HepG2 (cell line): Measurements from ENCODE around the gene POLR3GL. TPM values are rescaled to one million over a fixed set of nuclear protein-coding genes. Genes with fewer than 3 reads are reported as not detected.

Experiments used
- CEBPG ChIP-seq: IDR thresholded peaks from 2 replicates; pipeline ENCODE4 v1.6.1; 2016
- CREB1 ChIP-seq, 2 experiments: fragments of 450-650 bp in 1 of 2; IDR thresholded peaks; 2 replicates each; pipeline ENCODE4 v1.6.1; 2016 to 2017; ENCODE audit warnings: control low read depth in 1 of 2, mild to moderate bottlenecking in 1 of 2, missing compliant biosample characterization in 1 of 2, missing genetic modification characterization in 1 of 2
- KDM2A ChIP-seq: sonication (generic); formaldehyde crosslinking; IDR thresholded peaks from 2 replicates; pipeline ENCODE4 v1.4.0; 2020; ENCODE audit warnings: low read depth, missing genetic modification reagents, borderline replicate concordance
- NFRKB ChIP-seq: fragments of 450-650 bp; IDR thresholded peaks from 2 replicates; pipeline ENCODE4 v1.6.1; 2017
- NRL ChIP-seq: sonication (generic); formaldehyde crosslinking; IDR thresholded peaks from 2 replicates; pipeline ENCODE4 v1.5.0; 2020; ENCODE audit warnings: missing genetic modification reagents, mild to moderate bottlenecking, moderate library complexity, borderline replicate concordance
- PTBP1 ChIP-seq: fragments of 200-400 bp; formaldehyde crosslinking; IDR thresholded peaks from 2 replicates; pipeline ENCODE4 v1.6.1; 2018; ENCODE audit warnings: low read length, low read depth; ENCODE audit not compliant: poor library complexity, severe bottlenecking
- RFXANK ChIP-seq: IDR thresholded peaks from 2 replicates; pipeline ENCODE4 v1.6.1; 2016
- SNAI1 ChIP-seq: sonication (generic); formaldehyde crosslinking; IDR thresholded peaks from 2 replicates; pipeline ENCODE4 v1.5.0; 2020; ENCODE audit warnings: mild to moderate bottlenecking, missing genetic modification reagents, borderline replicate concordance
- TARDBP ChIP-seq: sonication (generic); formaldehyde crosslinking; IDR thresholded peaks from 2 replicates; pipeline ENCODE4 v1.8.0; 2022; ENCODE audit warnings: mild to moderate bottlenecking, missing genetic modification reagents
- TBX2 ChIP-seq: sonication (generic); formaldehyde crosslinking; IDR thresholded peaks from 2 replicates; pipeline ENCODE4 v1.5.0; 2020; ENCODE audit warnings: missing genetic modification reagents, mild to moderate bottlenecking, borderline replicate concordance
- THAP11 ChIP-seq: IDR thresholded peaks from 2 replicates; pipeline ENCODE4 v1.6.1; 2016; ENCODE audit warnings: missing biosample characterization, missing genetic modification reagents
- ZBTB8A ChIP-seq: sonication (generic); formaldehyde crosslinking; IDR thresholded peaks from 2 replicates; pipeline ENCODE4 v1.4.0; 2020; ENCODE audit warnings: mild to moderate bottlenecking, low read depth, missing genetic modification reagents, borderline replicate concordance
- ZNF3 ChIP-seq: IDR thresholded peaks from 2 replicates; pipeline ENCODE4 v1.7.0; 2017; ENCODE audit warnings: inconsistent platforms
- ZNF598 ChIP-seq: sonication (generic); formaldehyde crosslinking; IDR thresholded peaks from 2 replicates; pipeline ENCODE4 v1.5.1; 2020; ENCODE audit warnings: mild to moderate bottlenecking, missing genetic modification reagents, borderline replicate concordance
- ZNF749 ChIP-seq: sonication (generic); formaldehyde crosslinking; IDR thresholded peaks from 2 replicates; pipeline ENCODE4 v1.8.0; 2022; ENCODE audit warnings: mild to moderate bottlenecking, missing genetic modification reagents, moderate library complexity, borderline replicate concordance
- polyA plus RNA-seq, 8 experiments: library from polyadenylated mRNA; depleted of rRNA in 3 of 8; stranded (reverse) in 7 of 8; unstranded in 1 of 8; fragments of >200 nt; fragmentation: Illumina TruSeq in 4 of 8; extraction: Trizol in 4 of 8; gene quantifications; 2 replicates each; pipeline versions ENCODE4 v1.2.1 to v1.2.3, GENCODE V29; 2011 to 2016; ENCODE audit warnings: low read depth in 4 of 8, missing spikeins in 1 of 8, mixed read lengths in 1 of 8; ENCODE audit not compliant: insufficient read depth in 1 of 8
- total RNA-seq, 5 experiments: library from RNA; depleted of rRNA; stranded (reverse); fragments of >200 nt; fragmentation: Illumina TruSeq; extraction: Trizol; gene quantifications; 2 replicates each; pipeline ENCODE4 v1.2.3, GENCODE V29; 2016; ENCODE audit warnings: low read depth in 1 of 5
- TF ChIP-seq, protein P1 (sequence below): sonication (generic); formaldehyde crosslinking; conservative IDR thresholded peaks from 2 replicates; pipeline ENCODE4 v1.8.1; 2023; ENCODE audit warnings: missing genetic modification reagents
- TF ChIP-seq, protein P2 (sequence below): sonication (generic); formaldehyde crosslinking; IDR thresholded peaks from 2 replicates; pipeline ENCODE4 v1.8.1; 2023; ENCODE audit warnings: mild to moderate bottlenecking, inconsistent platforms, moderate library complexity, missing genetic modification reagents, borderline replicate concordance
- TF ChIP-seq, protein P3 (sequence below): sonication (generic); formaldehyde crosslinking; IDR thresholded peaks from 2 replicates; pipeline ENCODE4 v1.5.1; 2020; ENCODE audit warnings: mild to moderate bottlenecking, missing genetic modification reagents, moderate library complexity
- TF ChIP-seq, protein P4 (sequence below): sonication (generic); formaldehyde crosslinking; IDR thresholded peaks from 2 replicates; pipeline ENCODE4 v1.4.0; 2020; ENCODE audit warnings: missing genetic modification reagents
- TF ChIP-seq, protein P5 (sequence below): sonication (generic); formaldehyde crosslinking; IDR thresholded peaks from 2 replicates; pipeline ENCODE4 v1.9.0; 2022; ENCODE audit warnings: missing genetic modification reagents, mild to moderate bottlenecking, borderline replicate concordance

POLR3GL gene
- total and polyA plus RNA-seq, 2 of the 13 experiments (the other 11 are each of a cell fraction or from before 2014, with no cell fraction given): 11.5 to 12.4 TPM

DNA sequence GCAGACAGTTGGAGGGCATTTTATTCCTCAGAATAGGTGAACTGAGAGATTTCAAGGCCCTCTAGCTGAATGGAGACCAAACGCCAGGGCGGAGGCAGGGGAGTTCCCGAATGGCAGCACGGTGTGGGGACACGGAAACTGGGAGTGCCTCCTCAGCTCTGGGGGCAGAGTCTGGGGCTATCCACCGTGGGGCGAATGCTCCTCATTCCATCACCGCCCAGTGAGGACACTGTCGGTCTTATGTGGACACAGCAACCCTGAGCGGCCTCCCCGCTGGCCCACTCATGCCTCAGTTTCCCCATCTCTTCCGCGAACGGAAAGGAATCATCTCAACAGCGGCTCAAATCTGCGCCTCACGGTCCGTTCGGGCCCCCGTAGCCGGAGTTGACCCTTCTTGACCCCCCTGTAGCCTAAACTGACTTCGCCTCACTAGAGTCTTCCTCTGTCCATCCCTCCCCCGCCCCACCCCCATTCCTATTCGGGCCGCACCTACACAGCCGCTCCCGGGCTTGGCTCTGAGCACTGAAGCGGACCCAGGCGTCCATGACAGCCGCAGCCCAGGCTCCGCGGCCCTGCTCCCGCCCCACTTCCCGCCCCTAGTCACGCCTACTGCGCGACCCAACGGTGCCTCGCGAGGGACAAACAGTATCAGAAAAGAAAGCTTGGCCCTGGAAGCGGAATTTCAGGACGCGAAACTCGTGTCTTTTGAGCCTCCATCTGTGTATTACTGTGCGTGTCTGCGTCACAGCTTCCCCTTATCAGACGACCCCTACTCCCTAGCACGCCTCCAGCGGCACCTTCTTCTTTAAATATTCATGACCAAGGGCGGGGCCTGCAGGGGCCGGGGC lies 46.1 kb upstream of the POLR3GL start, which contains the start of gene PEX11B (continued):
- TF ChIP-seq CEBPG (CRISPR knock-in tag) (no peak), SNAI1 (CRISPR knock-in tag) (0 out of 2 replicates have a peak, but pooled peaks have one; percentile 40), NRL (CRISPR knock-in tag) (peak; percentile 36; the same call in 1 of the 2 replicates), ZNF598 (peak; percentile 39; the same call in 1 of the 2 replicates), ZNF749 (CRISPR knock-in tag) (0 out of 2 replicates have a peak, but pooled peaks have one; percentile 31), RFXANK (CRISPR knock-in tag) (no peak), PTBP1 (no peak), THAP11 (peak; percentile 82), ZNF3 (CRISPR knock-in tag) (no peak), NFRKB (no peak), KDM2A (CRISPR knock-in tag) (peak; percentile 78), CREB1 (IDR thresholded peaks at IDR 0.05) (peak; percentile 45; the same call in 1 of the 2 replicates), CREB1 (CRISPR knock-in tag; IDR thresholded peaks at IDR 0.05) (peak; percentile 41; the same call in 1 of the 2 replicates), ZBTB8A (CRISPR knock-in tag) (no peak), TBX2 (CRISPR knock-in tag) (peak; percentile 29), TARDBP (CRISPR knock-in tag) (no peak)
- TF ChIP-seq, protein P1, sequence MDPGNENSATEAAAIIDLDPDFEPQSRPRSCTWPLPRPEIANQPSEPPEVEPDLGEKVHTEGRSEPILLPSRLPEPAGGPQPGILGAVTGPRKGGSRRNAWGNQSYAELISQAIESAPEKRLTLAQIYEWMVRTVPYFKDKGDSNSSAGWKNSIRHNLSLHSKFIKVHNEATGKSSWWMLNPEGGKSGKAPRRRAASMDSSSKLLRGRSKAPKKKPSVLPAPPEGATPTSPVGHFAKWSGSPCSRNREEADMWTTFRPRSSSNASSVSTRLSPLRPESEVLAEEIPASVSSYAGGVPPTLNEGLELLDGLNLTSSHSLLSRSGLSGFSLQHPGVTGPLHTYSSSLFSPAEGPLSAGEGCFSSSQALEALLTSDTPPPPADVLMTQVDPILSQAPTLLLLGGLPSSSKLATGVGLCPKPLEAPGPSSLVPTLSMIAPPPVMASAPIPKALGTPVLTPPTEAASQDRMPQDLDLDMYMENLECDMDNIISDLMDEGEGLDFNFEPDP (CRISPR knock-in tag): no peak
- TF ChIP-seq, protein P2, sequence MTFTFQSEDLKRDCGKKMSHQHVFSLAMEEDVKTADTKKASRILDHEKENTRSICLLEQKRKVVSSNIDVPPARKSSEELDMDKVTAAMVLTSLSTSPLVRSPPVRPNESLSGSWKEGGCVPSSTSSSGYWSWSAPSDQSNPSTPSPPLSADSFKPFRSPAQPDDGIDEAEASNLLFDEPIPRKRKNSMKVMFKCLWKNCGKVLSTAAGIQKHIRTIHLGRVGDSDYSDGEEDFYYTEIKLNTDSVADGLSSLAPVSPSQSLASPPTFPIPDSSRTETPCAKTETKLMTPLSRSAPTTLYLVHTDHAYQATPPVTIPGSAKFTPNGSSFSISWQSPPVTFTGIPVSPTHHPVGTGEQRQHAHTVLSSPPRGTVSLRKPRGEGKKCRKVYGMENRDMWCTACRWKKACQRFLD (CRISPR knock-in tag): no peak
- TF ChIP-seq, protein P3, sequence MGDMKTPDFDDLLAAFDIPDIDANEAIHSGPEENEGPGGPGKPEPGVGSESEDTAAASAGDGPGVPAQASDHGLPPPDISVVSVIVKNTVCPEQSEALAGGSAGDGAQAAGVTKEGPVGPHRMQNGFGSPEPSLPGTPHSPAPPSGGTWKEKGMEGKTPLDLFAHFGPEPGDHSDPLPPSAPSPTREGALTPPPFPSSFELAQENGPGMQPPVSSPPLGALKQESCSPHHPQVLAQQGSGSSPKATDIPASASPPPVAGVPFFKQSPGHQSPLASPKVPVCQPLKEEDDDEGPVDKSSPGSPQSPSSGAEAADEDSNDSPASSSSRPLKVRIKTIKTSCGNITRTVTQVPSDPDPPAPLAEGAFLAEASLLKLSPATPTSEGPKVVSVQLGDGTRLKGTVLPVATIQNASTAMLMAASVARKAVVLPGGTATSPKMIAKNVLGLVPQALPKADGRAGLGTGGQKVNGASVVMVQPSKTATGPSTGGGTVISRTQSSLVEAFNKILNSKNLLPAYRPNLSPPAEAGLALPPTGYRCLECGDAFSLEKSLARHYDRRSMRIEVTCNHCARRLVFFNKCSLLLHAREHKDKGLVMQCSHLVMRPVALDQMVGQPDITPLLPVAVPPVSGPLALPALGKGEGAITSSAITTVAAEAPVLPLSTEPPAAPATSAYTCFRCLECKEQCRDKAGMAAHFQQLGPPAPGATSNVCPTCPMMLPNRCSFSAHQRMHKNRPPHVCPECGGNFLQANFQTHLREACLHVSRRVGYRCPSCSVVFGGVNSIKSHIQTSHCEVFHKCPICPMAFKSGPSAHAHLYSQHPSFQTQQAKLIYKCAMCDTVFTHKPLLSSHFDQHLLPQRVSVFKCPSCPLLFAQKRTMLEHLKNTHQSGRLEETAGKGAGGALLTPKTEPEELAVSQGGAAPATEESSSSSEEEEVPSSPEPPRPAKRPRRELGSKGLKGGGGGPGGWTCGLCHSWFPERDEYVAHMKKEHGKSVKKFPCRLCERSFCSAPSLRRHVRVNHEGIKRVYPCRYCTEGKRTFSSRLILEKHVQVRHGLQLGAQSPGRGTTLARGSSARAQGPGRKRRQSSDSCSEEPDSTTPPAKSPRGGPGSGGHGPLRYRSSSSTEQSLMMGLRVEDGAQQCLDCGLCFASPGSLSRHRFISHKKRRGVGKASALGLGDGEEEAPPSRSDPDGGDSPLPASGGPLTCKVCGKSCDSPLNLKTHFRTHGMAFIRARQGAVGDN (CRISPR knock-in tag): peak; percentile 72
- TF ChIP-seq, protein P4, sequence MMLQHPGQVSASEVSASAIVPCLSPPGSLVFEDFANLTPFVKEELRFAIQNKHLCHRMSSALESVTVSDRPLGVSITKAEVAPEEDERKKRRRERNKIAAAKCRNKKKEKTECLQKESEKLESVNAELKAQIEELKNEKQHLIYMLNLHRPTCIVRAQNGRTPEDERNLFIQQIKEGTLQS (CRISPR knock-in tag): no peak
- TF ChIP-seq, protein P5, sequence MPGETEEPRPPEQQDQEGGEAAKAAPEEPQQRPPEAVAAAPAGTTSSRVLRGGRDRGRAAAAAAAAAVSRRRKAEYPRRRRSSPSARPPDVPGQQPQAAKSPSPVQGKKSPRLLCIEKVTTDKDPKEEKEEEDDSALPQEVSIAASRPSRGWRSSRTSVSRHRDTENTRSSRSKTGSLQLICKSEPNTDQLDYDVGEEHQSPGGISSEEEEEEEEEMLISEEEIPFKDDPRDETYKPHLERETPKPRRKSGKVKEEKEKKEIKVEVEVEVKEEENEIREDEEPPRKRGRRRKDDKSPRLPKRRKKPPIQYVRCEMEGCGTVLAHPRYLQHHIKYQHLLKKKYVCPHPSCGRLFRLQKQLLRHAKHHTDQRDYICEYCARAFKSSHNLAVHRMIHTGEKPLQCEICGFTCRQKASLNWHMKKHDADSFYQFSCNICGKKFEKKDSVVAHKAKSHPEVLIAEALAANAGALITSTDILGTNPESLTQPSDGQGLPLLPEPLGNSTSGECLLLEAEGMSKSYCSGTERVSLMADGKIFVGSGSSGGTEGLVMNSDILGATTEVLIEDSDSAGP: peak; percentile 99
